ENCODE measurements around the gene FAM120A. TPM values are rescaled to one million over a fixed set of nuclear protein-coding genes. Genes with fewer than 3 reads are reported as not detected.

Gene FAM120A
- total and polyA plus RNA-seq, 9 of the 15 experiments (the other 6 are each of a cell fraction or from before 2014, with no cell fraction given) = 8.7 to 71.0 (median 42.2) TPM

DNA sequence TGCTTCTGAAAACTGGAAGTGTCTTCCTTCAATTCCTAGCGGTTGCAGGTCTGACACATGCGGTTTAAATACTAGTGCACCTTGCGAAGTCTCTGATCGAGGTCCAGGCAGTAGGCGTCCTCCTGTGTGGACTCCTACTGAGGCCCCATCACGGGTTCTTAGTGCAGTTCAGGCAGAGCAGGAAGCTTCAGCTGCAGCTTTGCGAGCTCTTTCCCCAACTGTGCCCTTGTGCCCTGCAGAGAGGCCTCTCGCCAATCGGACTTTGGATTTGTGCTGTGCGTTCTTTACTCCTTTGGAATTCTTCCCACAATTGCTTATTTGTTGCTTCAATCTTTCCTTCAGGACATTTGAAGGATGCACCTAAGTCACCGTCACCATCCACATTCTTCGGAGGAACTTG lies 42.5 kb downstream of the FAM120A start (continued):
- TF ChIP-seq, protein P1, sequence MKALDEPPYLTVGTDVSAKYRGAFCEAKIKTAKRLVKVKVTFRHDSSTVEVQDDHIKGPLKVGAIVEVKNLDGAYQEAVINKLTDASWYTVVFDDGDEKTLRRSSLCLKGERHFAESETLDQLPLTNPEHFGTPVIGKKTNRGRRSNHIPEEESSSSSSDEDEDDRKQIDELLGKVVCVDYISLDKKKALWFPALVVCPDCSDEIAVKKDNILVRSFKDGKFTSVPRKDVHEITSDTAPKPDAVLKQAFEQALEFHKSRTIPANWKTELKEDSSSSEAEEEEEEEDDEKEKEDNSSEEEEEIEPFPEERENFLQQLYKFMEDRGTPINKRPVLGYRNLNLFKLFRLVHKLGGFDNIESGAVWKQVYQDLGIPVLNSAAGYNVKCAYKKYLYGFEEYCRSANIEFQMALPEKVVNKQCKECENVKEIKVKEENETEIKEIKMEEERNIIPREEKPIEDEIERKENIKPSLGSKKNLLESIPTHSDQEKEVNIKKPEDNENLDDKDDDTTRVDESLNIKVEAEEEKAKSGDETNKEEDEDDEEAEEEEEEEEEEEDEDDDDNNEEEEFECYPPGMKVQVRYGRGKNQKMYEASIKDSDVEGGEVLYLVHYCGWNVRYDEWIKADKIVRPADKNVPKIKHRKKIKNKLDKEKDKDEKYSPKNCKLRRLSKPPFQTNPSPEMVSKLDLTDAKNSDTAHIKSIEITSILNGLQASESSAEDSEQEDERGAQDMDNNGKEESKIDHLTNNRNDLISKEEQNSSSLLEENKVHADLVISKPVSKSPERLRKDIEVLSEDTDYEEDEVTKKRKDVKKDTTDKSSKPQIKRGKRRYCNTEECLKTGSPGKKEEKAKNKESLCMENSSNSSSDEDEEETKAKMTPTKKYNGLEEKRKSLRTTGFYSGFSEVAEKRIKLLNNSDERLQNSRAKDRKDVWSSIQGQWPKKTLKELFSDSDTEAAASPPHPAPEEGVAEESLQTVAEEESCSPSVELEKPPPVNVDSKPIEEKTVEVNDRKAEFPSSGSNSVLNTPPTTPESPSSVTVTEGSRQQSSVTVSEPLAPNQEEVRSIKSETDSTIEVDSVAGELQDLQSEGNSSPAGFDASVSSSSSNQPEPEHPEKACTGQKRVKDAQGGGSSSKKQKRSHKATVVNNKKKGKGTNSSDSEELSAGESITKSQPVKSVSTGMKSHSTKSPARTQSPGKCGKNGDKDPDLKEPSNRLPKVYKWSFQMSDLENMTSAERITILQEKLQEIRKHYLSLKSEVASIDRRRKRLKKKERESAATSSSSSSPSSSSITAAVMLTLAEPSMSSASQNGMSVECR (CRISPR knock-in tag; IDR thresholded peaks at IDR 0.05) = no peak
- TF ChIP-seq TAF1 (IDR thresholded peaks at IDR 0.05; ENCODE audit: control insufficient read depth, extremely low read depth, insufficient read depth, low read length, severe bottlenecking) (no peak), PHF8 (IDR thresholded peaks at IDR 0.05; ENCODE audit: borderline replicate concordance, low read length) (no peak), ZBTB1 (CRISPR knock-in tag; IDR thresholded peaks at IDR 0.05; ENCODE audit: borderline replicate concordance, low read depth) (no peak)

DNA sequence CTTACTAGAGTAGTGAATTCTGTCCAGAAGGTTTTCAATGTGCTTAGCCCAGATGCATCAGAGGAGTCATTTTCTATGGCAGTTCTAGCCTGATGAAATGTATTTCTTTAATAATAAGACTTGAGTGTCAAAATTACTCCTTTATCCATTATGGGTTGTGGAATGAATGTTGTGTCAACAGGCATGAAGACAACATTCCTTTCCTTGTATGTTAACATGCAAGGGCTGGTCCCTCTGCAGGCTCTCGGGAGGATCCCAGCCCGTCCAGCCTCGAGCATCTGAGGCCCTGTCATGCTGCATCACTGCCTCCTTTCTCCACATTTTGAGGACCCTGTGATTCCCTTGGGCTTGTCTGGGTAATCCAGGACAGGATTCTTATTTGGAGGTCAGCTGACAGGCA lies 44.8 kb downstream of the FAM120A start:
- FAIRE-seq (no peak), DNase-seq (ENCODE audit: extremely low read depth in 1 of 4, low spot score in 3 of 4) (no peak), ATAC-seq (no peak)
- Histone ChIP-seq H3K79me2 (ENCODE audit: control insufficient read depth, insufficient read depth, low read length) (peaks cover 33% of the 10 kb centered on the region), H3K4me1 (replicated peaks in 1 of 2; ENCODE audit: control insufficient read depth in 2 of 2, insufficient read depth in 2 of 2, low read length in 2 of 2) (peaks cover 0 to 3% of the 10 kb centered on the region in 2 experiments; a peak in 2 of 5 replicates), H3K4me3 (no peak overlapping the region), H4K20me1 (replicated peaks; ENCODE audit: control insufficient read depth, insufficient read depth, low read length) (peaks cover 5% of the 10 kb centered on the region; the same call in 1 of the 2 replicates), H3K27ac (ENCODE audit: extremely low read depth, low read depth, low read length) (no peak overlapping the region), H3K9ac (ENCODE audit: insufficient read depth in 1 of 2, low read depth in 2 of 2, low read length in 2 of 2) (no peak overlapping the region), H3K9me3 (replicated peaks; ENCODE audit: control insufficient read depth, insufficient read depth, low read depth, low read length) (no peaks in the 10 kb centered on the region), H3K4me2 (ENCODE audit: insufficient read depth, low read length) (no peak overlapping the region), H2AFZ (ENCODE audit: low read depth, low read length) (no peak overlapping the region), H3K36me3 (ENCODE audit: control insufficient read depth, insufficient read depth, low read length) (peaks cover 95% of the 10 kb centered on the region), H3K9me1 (ENCODE audit: control insufficient read depth, insufficient read depth, low read length) (peaks cover 4% of the 10 kb centered on the region), H3K27me3 (ENCODE audit: control insufficient read depth in 2 of 2, insufficient read depth in 2 of 2, low read length in 2 of 2) (no peaks in the 10 kb centered on the region)
- ChIA-PET POLR2A (no interaction called here), CTCF (ENCODE audit: low intra/inter-chr PET ratio) (no interaction called here)
- BruUV-seq (replicated peaks) = no TSS peak
- in situ Hi-C loops (cut with MboI) = no loop called here
- 100% methylated on average over 3 of the region's 3 CpGs for WGBS (ENCODE audit: insufficient coverage, low coverage, missing lambda C conversion rate)
- TF ChIP-seq C11orf30 (IDR thresholded peaks at IDR 0.05; ENCODE audit: low read depth) (no peak), ATF1 (CRISPR knock-in tag; IDR thresholded peaks at IDR 0.05) (no peak), ATF1 (tag; IDR thresholded peaks at IDR 0.05) (no peak), RUNX1 (IDR thresholded peaks at IDR 0.05; ENCODE audit: low read depth) (no peak), ZNF23 (CRISPR knock-in tag; IDR thresholded peaks at IDR 0.05) (no peak), ETV1 (tag; conservative IDR thresholded peaks at IDR 0.05; ENCODE audit: low read depth) (no peak), ZNF766 (CRISPR knock-in tag; conservative IDR thresholded peaks at IDR 0.05) (no peak)
- TF ChIP-seq, protein P2, sequence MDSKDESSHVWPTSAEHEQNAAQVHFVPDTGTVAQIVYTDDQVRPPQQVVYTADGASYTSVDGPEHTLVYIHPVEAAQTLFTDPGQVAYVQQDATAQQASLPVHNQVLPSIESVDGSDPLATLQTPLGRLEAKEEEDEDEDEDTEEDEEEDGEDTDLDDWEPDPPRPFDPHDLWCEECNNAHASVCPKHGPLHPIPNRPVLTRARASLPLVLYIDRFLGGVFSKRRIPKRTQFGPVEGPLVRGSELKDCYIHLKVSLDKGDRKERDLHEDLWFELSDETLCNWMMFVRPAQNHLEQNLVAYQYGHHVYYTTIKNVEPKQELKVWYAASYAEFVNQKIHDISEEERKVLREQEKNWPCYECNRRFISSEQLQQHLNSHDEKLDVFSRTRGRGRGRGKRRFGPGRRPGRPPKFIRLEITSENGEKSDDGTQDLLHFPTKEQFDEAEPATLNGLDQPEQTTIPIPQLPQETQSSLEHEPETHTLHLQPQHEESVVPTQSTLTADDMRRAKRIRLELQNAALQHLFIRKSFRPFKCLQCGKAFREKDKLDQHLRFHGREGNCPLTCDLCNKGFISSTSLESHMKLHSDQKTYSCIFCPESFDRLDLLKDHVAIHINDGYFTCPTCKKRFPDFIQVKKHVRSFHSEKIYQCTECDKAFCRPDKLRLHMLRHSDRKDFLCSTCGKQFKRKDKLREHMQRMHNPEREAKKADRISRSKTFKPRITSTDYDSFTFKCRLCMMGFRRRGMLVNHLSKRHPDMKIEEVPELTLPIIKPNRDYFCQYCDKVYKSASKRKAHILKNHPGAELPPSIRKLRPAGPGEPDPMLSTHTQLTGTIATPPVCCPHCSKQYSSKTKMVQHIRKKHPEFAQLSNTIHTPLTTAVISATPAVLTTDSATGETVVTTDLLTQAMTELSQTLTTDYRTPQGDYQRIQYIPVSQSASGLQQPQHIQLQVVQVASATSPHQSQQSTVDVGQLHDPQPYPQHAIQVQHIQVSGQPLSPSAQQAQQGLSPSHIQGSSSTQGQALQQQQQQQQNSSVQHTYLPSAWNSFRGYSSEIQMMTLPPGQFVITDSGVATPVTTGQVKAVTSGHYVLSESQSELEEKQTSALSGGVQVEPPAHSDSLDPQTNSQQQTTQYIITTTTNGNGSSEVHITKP (IDR thresholded peaks at IDR 0.05; ENCODE audit: partially characterized antibody) = no peak
- intact Hi-C loops (cut with micrococcal nuclease) = no loop called here
